Activated CD8-positive, alpha-beta memory T cell treated with anti-CD3 and anti-CD28 coated beads for 36 hours (primary cell): ENCODE data around the gene NYAP2. TPM values are rescaled to one million over a fixed set of nuclear protein-coding genes. Genes with fewer than 3 reads are reported as not detected.

Experiments used
- CTCF ChIA-PET: fragments of 350-600 bp; sonication (Branson Sonifier 250); formaldehyde crosslinking; loops from one replicate; lab custom pipeline; 2021; ENCODE audit warnings: antibody characterized with exemption; lab: Charles Lee
- POLR2A ChIA-PET: fragments of 350-600 bp; sonication (Branson Sonifier 250); formaldehyde crosslinking; loops from one replicate; lab custom pipeline; 2021; ENCODE audit warnings: antibody characterized with exemption; lab: Charles Lee
- total RNA-seq, 2 experiments: library from RNA; stranded (reverse); gene quantifications; one replicate each; pipeline ENCODE4 v1.2.3, GENCODE V29; 2021

The NYAP2 gene
- total RNA-seq, 2 experiments from 2014 or later = not detected

GRCh38 chr2:225468131-225468530 lies 68.6 kb downstream of the NYAP2 start:
- CTCF ChIA-PET = no interaction called here

GRCh38 chr2:225471039-225471438 lies 71.5 kb downstream of the NYAP2 start:
- CTCF ChIA-PET = no interaction called here
- POLR2A ChIA-PET = no interaction called here

More at GRCh38 chr2:225468131-225468530, 68.6 kb downstream of the NYAP2 start:
- POLR2A ChIA-PET = no interaction called here

DNA sequence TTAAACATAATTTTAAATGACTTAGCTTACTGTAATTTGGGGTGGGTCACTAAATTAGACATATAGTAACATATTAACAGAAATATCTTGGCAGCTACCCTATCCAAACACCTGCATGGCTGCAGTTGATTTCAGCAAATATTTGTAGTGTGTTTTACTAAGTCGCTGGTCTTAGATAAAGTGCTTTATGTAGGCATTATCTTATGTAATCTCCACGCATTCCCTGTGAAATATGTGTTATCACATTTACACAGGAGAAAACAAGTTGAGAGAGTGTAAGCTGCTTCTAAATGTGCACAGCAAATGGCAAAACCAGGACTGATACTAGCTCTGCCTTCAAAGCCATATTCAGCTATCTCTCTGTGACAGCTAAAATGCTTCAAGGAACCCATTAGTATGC lies 72.0 kb downstream of the NYAP2 start:
- POLR2A ChIA-PET = no interaction called here

GRCh38 chr2:225472161-225472560 lies 72.7 kb downstream of the NYAP2 start:
- CTCF ChIA-PET = no interaction called here
- POLR2A ChIA-PET = no interaction called here

More for the DNA sequence above, 72.0 kb downstream of the NYAP2 start:
- CTCF ChIA-PET = no interaction called here

- ChIA-PET POLR2A (no interaction called here), CTCF (no interaction called here)
Observed at GRCh38 chr2:225479386-225479785, 79.9 kb downstream of the NYAP2 start.

DNA sequence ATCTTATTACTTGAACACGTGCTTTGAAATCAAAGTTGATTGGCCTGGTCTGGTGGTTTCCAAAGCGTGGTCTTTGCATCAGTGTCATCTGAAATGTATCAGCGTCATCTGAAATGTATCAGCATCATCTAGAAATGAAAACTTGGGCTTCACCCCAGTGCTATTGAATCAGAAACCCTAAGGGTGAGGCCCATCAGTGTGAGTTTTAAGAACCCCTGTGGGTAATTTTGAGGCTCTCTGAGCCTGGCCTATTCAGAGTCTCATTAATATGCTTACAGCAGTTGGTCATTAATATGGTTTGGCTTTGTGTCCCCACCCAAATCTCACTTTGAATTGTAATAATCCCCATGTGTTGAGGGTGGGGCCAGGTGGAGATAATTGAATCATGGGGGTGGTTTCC lies 85.2 kb downstream of the NYAP2 start:
- POLR2A ChIA-PET = no interaction called here
- CTCF ChIA-PET = no interaction called here

- CTCF ChIA-PET = interaction anchor here (0.7 kb wide), 1 partner anchor 174 kb away, joined by 3 read pairs; no protein-coding TSS in a partner anchor
- POLR2A ChIA-PET = no interaction called here
Observed at GRCh38 chr2:225486236-225486635, 86.7 kb downstream of the NYAP2 start.

- ChIA-PET CTCF (no interaction called here), POLR2A (no interaction called here)
Observed at GRCh38 chr2:225487878-225488416, 88.4 kb downstream of the NYAP2 start.

DNA sequence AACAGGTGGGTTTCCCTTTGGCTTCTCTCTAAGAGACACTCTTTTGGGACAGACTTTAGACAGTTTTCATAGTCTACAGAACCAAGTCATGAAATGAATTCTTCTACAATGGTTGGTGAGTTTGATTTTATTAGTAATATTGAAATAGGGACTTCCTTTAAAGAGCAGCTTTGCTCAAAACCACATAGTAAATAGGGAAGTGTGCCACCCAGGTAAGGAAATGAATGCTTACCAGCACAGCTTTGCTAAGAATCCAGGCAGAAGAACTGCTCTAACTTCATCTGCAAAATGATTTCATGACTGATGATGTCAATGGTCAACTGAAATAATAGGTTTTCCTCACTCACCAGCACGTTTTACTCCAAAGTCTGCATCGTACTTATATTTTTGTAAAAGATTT lies 89.2 kb downstream of the NYAP2 start:
- CTCF ChIA-PET = no interaction called here
- POLR2A ChIA-PET = no interaction called here

GRCh38 chr2:225493420-225494099 lies 94.0 kb downstream of the NYAP2 start:
- ChIA-PET POLR2A (no interaction called here), CTCF (interaction anchor here (0.5 kb wide), 1 partner anchor 1255 kb away, joined by 3 read pairs; no protein-coding TSS in a partner anchor)

DNA sequence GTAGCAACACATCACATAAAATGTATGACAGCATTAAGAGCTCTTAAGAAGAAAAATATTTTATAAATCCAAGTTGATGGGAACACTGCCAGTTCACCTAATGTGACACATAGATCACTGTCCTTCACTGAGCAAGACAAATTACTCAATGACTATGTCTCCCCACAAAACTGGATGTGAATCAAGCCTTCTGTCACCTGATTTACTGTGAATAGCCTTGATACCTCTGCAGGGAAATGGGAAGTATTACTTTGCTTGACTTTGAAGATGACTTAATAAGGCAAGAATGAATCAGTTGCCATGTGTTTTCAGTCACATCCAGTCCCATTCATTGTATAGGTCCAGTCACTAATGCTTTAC lies 94.6 kb downstream of the NYAP2 start:
- ChIA-PET POLR2A (no interaction called here), CTCF (no interaction called here)

GRCh38 chr2:225495706-225496105 lies 96.2 kb downstream of the NYAP2 start:
- POLR2A ChIA-PET = no interaction called here
- CTCF ChIA-PET = no interaction called here

GRCh38 chr2:225496568-225496967 lies 97.1 kb downstream of the NYAP2 start:
- CTCF ChIA-PET = no interaction called here
- POLR2A ChIA-PET = no interaction called here

DNA sequence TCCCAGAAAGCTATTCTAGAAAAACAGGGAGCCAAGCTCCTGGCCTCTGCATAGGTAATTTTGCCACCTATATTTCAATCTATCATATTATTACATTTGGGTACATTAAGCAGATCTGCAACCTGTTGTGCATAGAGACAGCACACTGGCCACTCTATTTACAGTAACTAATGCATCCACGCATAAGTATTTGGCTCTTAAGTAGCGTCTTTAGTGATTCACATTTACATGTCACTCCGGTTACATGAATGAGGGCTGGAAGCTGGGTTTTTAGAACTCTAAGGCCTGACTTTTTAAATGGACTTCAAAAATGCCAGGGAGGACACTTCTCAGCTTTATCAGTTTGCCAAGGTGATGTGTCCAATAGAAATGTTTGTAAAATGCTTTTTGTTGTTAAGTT lies 97.7 kb downstream of the NYAP2 start:
- CTCF ChIA-PET = no interaction called here

GRCh38 chr2:225501022-225501421 lies 101.5 kb downstream of the NYAP2 start:
- ChIA-PET CTCF (no interaction called here), POLR2A (no interaction called here)

More for the DNA sequence above, 97.7 kb downstream of the NYAP2 start:
- POLR2A ChIA-PET = no interaction called here

DNA sequence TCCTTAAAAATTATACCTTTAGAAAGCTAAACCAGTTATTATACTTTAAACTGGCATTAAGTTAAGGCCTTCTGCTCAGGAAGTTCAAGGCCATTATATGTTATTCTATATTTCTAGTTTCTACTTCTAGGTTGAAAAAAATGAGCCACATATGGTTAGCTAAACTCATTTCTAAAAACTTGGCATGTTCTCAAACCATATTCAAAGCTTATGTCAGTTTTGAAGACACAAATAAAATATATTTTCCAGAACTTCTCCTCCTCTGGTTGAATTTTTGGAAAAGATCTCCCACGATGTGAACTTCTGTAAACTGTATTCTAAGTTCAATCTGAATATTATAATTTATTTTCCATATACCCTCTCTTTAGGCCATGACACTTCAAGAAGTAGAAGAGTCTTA lies 103.5 kb downstream of the NYAP2 start:
- POLR2A ChIA-PET = no interaction called here
- CTCF ChIA-PET = no interaction called here

GRCh38 chr2:225510796-225511195 lies 111.3 kb downstream of the NYAP2 start:
- POLR2A ChIA-PET = no interaction called here

DNA sequence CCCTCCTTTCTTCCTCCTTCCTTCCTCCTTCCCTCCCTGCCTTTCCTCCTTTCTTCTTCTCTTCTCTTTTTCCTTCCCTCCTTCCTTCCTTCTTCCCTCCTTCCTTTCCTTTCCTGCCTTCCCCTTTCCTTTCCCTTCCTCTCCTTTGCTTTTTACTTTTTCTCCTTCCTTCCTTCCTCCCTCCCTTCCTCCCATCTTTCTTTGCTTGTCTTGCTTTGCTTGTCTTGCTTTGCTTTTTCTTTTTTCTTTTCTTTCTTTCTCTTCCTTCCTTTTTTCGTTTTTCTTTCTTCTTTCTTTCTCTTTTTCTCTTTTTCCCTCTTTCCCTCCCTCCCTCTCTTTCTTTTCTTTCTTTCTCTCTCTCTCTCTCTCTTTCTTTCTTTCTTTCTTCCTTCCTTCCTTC lies 113.0 kb downstream of the NYAP2 start:
- ChIA-PET CTCF (no interaction called here), POLR2A (no interaction called here)

More at GRCh38 chr2:225510796-225511195, 111.3 kb downstream of the NYAP2 start:
- CTCF ChIA-PET = no interaction called here

- ChIA-PET CTCF (no interaction called here), POLR2A (no interaction called here)
Observed at GRCh38 chr2:225512876-225513540, 113.5 kb downstream of the NYAP2 start.

GRCh38 chr2:225515033-225515432 lies 115.5 kb downstream of the NYAP2 start:
- CTCF ChIA-PET = no interaction called here
- POLR2A ChIA-PET = no interaction called here
